H1 (cell line): ENCODE measurements around the gene CALM3. TPM values are rescaled to one million over a fixed set of nuclear protein-coding genes. Genes with fewer than 3 reads are reported as not detected.

Experiments
- CTCF ChIA-PET: fragments of 300-600 bp; sonication (Branson Sonifier 250); formaldehyde crosslinking; loops from one replicate; lab custom pipeline; 2021; ENCODE audit not compliant: partially characterized antibody; lab: Charles Lee
- POLR2A ChIA-PET: fragments of 300-600 bp; sonication (Branson Sonifier 250); formaldehyde crosslinking; loops from one replicate; lab custom pipeline; 2021; ENCODE audit warnings: inconsistent platforms; ENCODE audit not compliant: partially characterized antibody; lab: Charles Lee
- DNase-seq, 2 experiments: peaks; one replicate each; pipeline versions ENCODE4 v3.0.0 to v3.0.0-alpha.2; 2010 to 2022; ENCODE audit warnings: low spot score in 2 of 2, low read depth in 1 of 2, mixed read lengths in 1 of 2
- FAIRE-seq: peaks from 2 replicates; lab custom pipeline; 2011; peaks lifted over from hg19 to GRCh38; lab: Jason Lieb, UNC
- H2AFZ ChIP-seq: 2 replicates; pipeline ENCODE4 v1.8.1; 2012; ENCODE audit warnings: low read length, inconsistent platforms
- H2AK5ac ChIP-seq: 2 replicates; pipeline ENCODE4 v1.6.1; 2013; ENCODE audit warnings: low read depth, low read length
- H2BK120ac ChIP-seq: replicated peaks from 2 replicates; pipeline ENCODE3; 2013; ENCODE audit warnings: low read depth, low read length, inconsistent platforms
- H2BK12ac ChIP-seq: 2 replicates; pipeline ENCODE4 v1.6.1; 2013; ENCODE audit warnings: low read depth, low read length
- H2BK15ac ChIP-seq: 2 replicates; pipeline ENCODE4 v1.6.1; 2013; ENCODE audit warnings: low read length
- H2BK20ac ChIP-seq: 2 replicates; pipeline ENCODE4 v1.6.1; 2013; ENCODE audit warnings: low read length
- H2BK5ac ChIP-seq: 2 replicates; pipeline ENCODE4 v1.6.1; 2013; ENCODE audit warnings: low read depth, low read length
- H3K14ac ChIP-seq: 2 replicates; pipeline ENCODE4 v1.6.1; 2013; ENCODE audit warnings: inconsistent platforms; ENCODE audit not compliant: insufficient read length
- H3K18ac ChIP-seq: 2 replicates; pipeline ENCODE4 v1.6.1; 2013; ENCODE audit warnings: low read length; ENCODE audit errors: extremely low read depth
- H3K23ac ChIP-seq: 2 replicates; pipeline ENCODE4 v1.6.1; 2013; ENCODE audit warnings: inconsistent platforms; ENCODE audit not compliant: insufficient read length
- H3K23me2 ChIP-seq: 2 replicates; pipeline ENCODE4 v1.6.1; 2013; ENCODE audit warnings: low read depth, low read length
- H3K27ac ChIP-seq: 2 replicates; pipeline ENCODE4 v1.6.1; 2011; ENCODE audit warnings: low read depth, low read length, inconsistent platforms
- H3K27me3 ChIP-seq, 4 experiments: replicated peaks in 1 of 4; 1 replicate in 1 of 4; 2 replicates in 3 of 4; pipeline versions ENCODE4 v1.6.1 to v1.8.1; 2011 to 2013; ENCODE audit warnings: low read length in 3 of 4, mild to moderate bottlenecking in 3 of 4, inconsistent platforms in 2 of 4, mixed read lengths in 2 of 4, moderate library complexity in 1 of 4; ENCODE audit not compliant: control insufficient read depth in 3 of 4, insufficient read depth in 3 of 4; ENCODE audit errors: extremely low read depth in 1 of 4
- H3K36me3 ChIP-seq, 4 experiments: 2 replicates each; pipeline versions ENCODE4 v1.6.1 to v1.8.1; 2011 to 2013; ENCODE audit warnings: mild to moderate bottlenecking in 4 of 4, low read length in 3 of 4, moderate library complexity in 2 of 4, control low read depth in 1 of 4, inconsistent platforms in 1 of 4; ENCODE audit not compliant: insufficient read depth in 4 of 4, control insufficient read depth in 2 of 4
- H3K4ac ChIP-seq: replicated peaks from 2 replicates; pipeline ENCODE3; 2013; ENCODE audit warnings: low read length, low read depth, mixed read lengths, inconsistent platforms; ENCODE audit not compliant: insufficient read length
- H3K4me1 ChIP-seq, 4 experiments: replicated peaks in 1 of 4; 1 replicate in 1 of 4; 2 replicates in 3 of 4; pipeline versions ENCODE4 v1.6.1 to v1.8.1; 2011 to 2013; ENCODE audit warnings: low read length in 3 of 4, inconsistent platforms in 2 of 4, mixed read lengths in 1 of 4; ENCODE audit not compliant: insufficient read depth in 4 of 4, control insufficient read depth in 3 of 4
- H3K4me2 ChIP-seq, 2 experiments: 2 replicates each; pipeline versions ENCODE4 v1.6.1 to v1.8.1; 2011 to 2013; ENCODE audit warnings: low read depth in 2 of 2, low read length in 2 of 2, control low read depth in 1 of 2, inconsistent platforms in 1 of 2, mild to moderate bottlenecking in 1 of 2; ENCODE audit not compliant: insufficient read depth in 1 of 2
- H3K4me3 ChIP-seq, 4 experiments: fragments of 200-600, 300-600 bp in 1 of 4; sonication (generic), shearing (Covaris generic), sonication (Bioruptor Twin) in 1 of 4; 2 replicates each; pipeline versions ENCODE4 v1.5.1 to v1.8.1; 2011 to 2016; ENCODE audit warnings: low read length in 4 of 4, low read depth in 3 of 4, control low read depth in 2 of 4, inconsistent platforms in 2 of 4, mild to moderate bottlenecking in 2 of 4, mixed read lengths in 1 of 4, moderate library complexity in 1 of 4; ENCODE audit not compliant: insufficient read depth in 2 of 4; ENCODE audit errors: extremely low read depth in 1 of 4
- H3K56ac ChIP-seq: replicated peaks from 2 replicates; pipeline ENCODE3; 2013; ENCODE audit warnings: low read depth, mild to moderate bottlenecking, mixed read lengths, low read length, inconsistent platforms; ENCODE audit not compliant: insufficient read length
- H3K79me1 ChIP-seq: 2 replicates; pipeline ENCODE4 v1.6.1; 2013; ENCODE audit warnings: low read depth, low read length, control low read depth
- H3K79me2 ChIP-seq, 2 experiments: 2 replicates each; pipeline versions ENCODE4 v1.6.1 to v1.8.1; 2012 to 2013; ENCODE audit warnings: low read length in 2 of 2, mild to moderate bottlenecking in 2 of 2, inconsistent platforms in 1 of 2; ENCODE audit not compliant: insufficient read depth in 2 of 2, control insufficient read depth in 1 of 2
- H3K9ac ChIP-seq, 4 experiments: replicated peaks in 1 of 4; 1 replicate in 1 of 4; 2 replicates in 3 of 4; pipeline versions ENCODE4 v1.6.1 to v1.8.1; 2011 to 2013; ENCODE audit warnings: low read depth in 3 of 4, low read length in 3 of 4, control low read depth in 2 of 4, mild to moderate bottlenecking in 2 of 4, moderate library complexity in 2 of 4, inconsistent platforms in 1 of 4; ENCODE audit errors: extremely low read depth in 1 of 4
- H3K9me3 ChIP-seq, 2 experiments: 2 replicates each; pipeline versions ENCODE4 v1.6.1 to v1.8.1; 2012 to 2013; ENCODE audit warnings: mild to moderate bottlenecking in 2 of 2, moderate library complexity in 2 of 2, control low read depth in 1 of 2, inconsistent platforms in 1 of 2, low read depth in 1 of 2, low read length in 1 of 2, mixed read lengths in 1 of 2; ENCODE audit not compliant: insufficient read depth in 2 of 2
- H4K20me1 ChIP-seq, 2 experiments: replicated peaks in 1 of 2; 2 replicates each; pipeline versions ENCODE3 to v1.8.1; 2011 to 2013; ENCODE audit warnings: inconsistent platforms in 2 of 2, low read length in 2 of 2, mild to moderate bottlenecking in 1 of 2; ENCODE audit not compliant: insufficient read depth in 2 of 2, control insufficient read depth in 1 of 2
- H4K5ac ChIP-seq: 2 replicates; pipeline ENCODE4 v1.6.1; 2013; ENCODE audit warnings: low read length, low read depth, mixed read lengths, inconsistent platforms; ENCODE audit not compliant: insufficient read length
- H4K8ac ChIP-seq: 2 replicates; pipeline ENCODE4 v1.8.0; 2013; ENCODE audit warnings: mild to moderate bottlenecking, moderate library complexity, low read length, inconsistent platforms; ENCODE audit not compliant: insufficient read depth; ENCODE audit errors: extremely low read depth
- H4K91ac ChIP-seq: replicated peaks from 2 replicates; pipeline ENCODE3; 2013; ENCODE audit warnings: low read length, mixed read lengths, inconsistent platforms; ENCODE audit not compliant: insufficient read length
- KDM1A ChIP-seq: fragments of 200-600, 300-600 bp; sonication (generic); IDR thresholded peaks from 2 replicates; pipeline ENCODE4 v1.7.1; 2016; ENCODE audit warnings: mild to moderate bottlenecking, low read length, borderline replicate concordance
- MAX ChIP-seq: IDR thresholded peaks from 2 replicates; pipeline ENCODE4 v1.6.1; 2012; ENCODE audit warnings: inconsistent platforms
- WGBS, 2 experiments: shearing (Covaris generic) in 1 of 2; methylation state at CpG; one replicate each; pipeline versions ENCODE4 v1.1.6 to v1.1.7; 2013 to 2015; ENCODE audit warnings: low lambda C conversion rate in 2 of 2, mixed read lengths in 2 of 2, inconsistent platforms in 1 of 2, low coverage in 1 of 2, missing lambda C conversion rate in 1 of 2; ENCODE audit not compliant: insufficient replicate concordance in 2 of 2, insufficient coverage in 1 of 2, insufficient read length in 1 of 2; ENCODE audit errors: extremely low coverage in 1 of 2, missing lambda C conversion rate in 1 of 2; 5-methylcytosine and 5-hydroxymethylcytosine counted together
- polyA plus RNA-seq, 7 experiments: library from polyadenylated mRNA; depleted of rRNA in 3 of 7; stranded (reverse) in 5 of 7; unstranded in 2 of 7; fragments of >200 nt in 5 of 7; fragments of 200-250 nt in 2 of 7; gene quantifications; 1 replicate in 5 of 7; 2 replicates in 1 of 7; 4 replicates in 1 of 7; pipeline versions ENCODE4 v1.2.1 to v1.2.3, GENCODE V29; 2011 to 2013; ENCODE audit warnings: missing spikeins in 2 of 7, mixed read lengths in 2 of 7
- total RNA-seq: library from RNA; stranded (reverse); fragmentation: NEBNext Ultra II Directional; extraction: Animal tissue kit (Norgen Biotek cat#: 25700); gene quantifications from 2 replicates; pipeline ENCODE4 v1.2.1, GENCODE V29; 2021

CALM3 gene
- total and polyA plus RNA-seq, 2 of the 8 experiments (the other 6 are each of a cell fraction or from before 2014, with no cell fraction given): 315 to 326 TPM

GRCh38 chr19:46578450-46578849 lies 22.7 kb upstream of the CALM3 start:
- ChIA-PET POLR2A (interaction anchor here (0.6 kb wide), 2 partner anchors 13 to 135 kb away, joined by 3 to 4 read pairs; no protein-coding TSS in a partner anchor), CTCF (interaction anchor here (0.6 to 2.1 kb wide), 6 partner anchors 13 to 58 kb away, joined by 3 to 5 read pairs (median 4); no protein-coding TSS in a partner anchor)

More at GRCh38 chr19:46578450-46578849, 22.7 kb upstream of the CALM3 start:
- Histone ChIP-seq H3K27ac (no peak overlapping the region), H3K23ac (no peak overlapping the region), H3K4ac (no peak overlapping the region), H3K9me3 (no peaks in the 10 kb centered on the region), H2BK12ac (no peak overlapping the region), H3K27me3 (no peaks in the 10 kb centered on the region; a peak in 1 of 7 replicates), H3K9ac (no peak overlapping the region), H3K36me3 (no peaks in the 10 kb centered on the region), H3K79me1 (no peaks in the 10 kb centered on the region), H2BK5ac (no peak overlapping the region), H3K56ac (no peak overlapping the region), H2AK5ac (no peak overlapping the region), H4K8ac (no peak overlapping the region), H3K79me2 (no peaks in the 10 kb centered on the region), H4K5ac (no peak overlapping the region), H2BK120ac (no peak overlapping the region), H2BK20ac (no peak overlapping the region), H3K4me2 (no peak overlapping the region), H3K23me2 (no peaks in the 10 kb centered on the region), H4K91ac (no peak overlapping the region), H2AFZ (no peak overlapping the region), H3K4me3 (no peak overlapping the region), H3K14ac (no peak overlapping the region), H3K18ac (no peak overlapping the region), H4K20me1 (no peaks in the 10 kb centered on the region), H2BK15ac (no peak overlapping the region), H3K4me1 (no peaks in the 10 kb centered on the region; a peak in 2 of 7 replicates)
- TF ChIP-seq KDM1A (0 out of 2 replicates have a peak, but pooled peaks have one; percentile 22), MAX (no peak)
- DNase-seq (no peak), FAIRE-seq (no peak)
- 86% methylated on average over 4 of the region's 4 CpGs; no CpG with 5 or more reads in 1 of the 2 experiments for WGBS, 2 experiments
